NCI-H2081 (cell line): ENCODE data around the gene TGFBRAP1.

Experiments
- DNase-seq, 2 experiments: peaks; one replicate each; lab custom pipeline; 2025; lab: John Stamatoyannopoulos, UW

TGFBRAP1 gene

GRCh38 chr2:105237045-105237765, 92.3 kb downstream of the TGFBRAP1 start:
- no peak for DNase-seq

- DNase-seq = no peak
Measured at GRCh38 chr2:105236060-105236424, 93.5 kb downstream of the TGFBRAP1 start.

- DNase-seq = peak; percentile 64 to 75
Measured at GRCh38 chr2:105235388-105236059, 94.0 kb downstream of the TGFBRAP1 start.

- DNase-seq = no peak
Measured at GRCh38 chr2:105231232-105231619, 98.3 kb downstream of the TGFBRAP1 start.

GRCh38 chr2:105224444-105224843, 105.1 kb downstream of the TGFBRAP1 start:
- DNase-seq = no peak

GRCh38 chr2:105220604-105221003, 108.9 kb downstream of the TGFBRAP1 start:
- DNase-seq = no peak

GRCh38 chr2:105215586-105216192, 113.8 kb downstream of the TGFBRAP1 start:
- DNase-seq = no peak
